Caco-2 (cell line): ENCODE measurements around the gene ZNF410. TPM values are rescaled to one million over a fixed set of nuclear protein-coding genes. Genes with fewer than 3 reads are reported as not detected.

Experiments
- BruUV-seq: library from RNA; stranded (reverse); fragments of 400-500 nt; replicated peaks from 2 replicates; lab custom pipeline; 2021; lab: Mats Ljungman, UMichigan
- CTCF ChIA-PET: fragments of 300-600 bp; sonication (Branson Sonifier 250); formaldehyde crosslinking; loops from one replicate; lab custom pipeline; 2022; ENCODE audit warnings: antibody characterized with exemption; lab: Charles Lee
- POLR2A ChIA-PET: fragments of 300-600 bp; sonication (Branson Sonifier 250); formaldehyde crosslinking; loops from one replicate; lab custom pipeline; 2022; ENCODE audit warnings: antibody characterized with exemption; lab: Charles Lee
- DNase-seq, 2 experiments: peaks; one replicate each; pipeline versions ENCODE4 v3.0.0 to v3.0.0-alpha.2; 2020 to 2022
- H3K27me3 ChIP-seq: replicated peaks from 2 replicates; pipeline ENCODE4 v1.6.0; 2011; ENCODE audit warnings: low read length; ENCODE audit not compliant: control insufficient read depth, insufficient read depth
- H3K36me3 ChIP-seq: 2 replicates; pipeline ENCODE4 v1.5.1; 2011; ENCODE audit warnings: low read length; ENCODE audit not compliant: control insufficient read depth, insufficient read depth
- H3K4me1 ChIP-seq: fragments of 250-450 bp; sonication (Bioruptor Pico); 2 replicates; pipeline ENCODE4 v1.5.1; 2020; ENCODE audit warnings: mild to moderate bottlenecking
- H3K4me3 ChIP-seq: 2 replicates; pipeline ENCODE4 v1.5.1; 2011; ENCODE audit warnings: low read depth, mild to moderate bottlenecking, control low read depth, low read length
- H3K9me3 ChIP-seq: fragments of 250-450 bp; sonication (Bioruptor Pico); 2 replicates; pipeline ENCODE4 v1.5.1; 2020; ENCODE audit warnings: mild to moderate bottlenecking, moderate library complexity
- H3K27ac Mint-ChIP-seq: one replicate; pipeline ENCODE4 v1.8.0; 2022; ENCODE audit warnings: mixed read lengths; ENCODE audit not compliant: unreplicated experiment
- H3K27me3 Mint-ChIP-seq: one replicate; pipeline ENCODE4 v1.8.0; 2022; ENCODE audit warnings: mixed read lengths; ENCODE audit not compliant: insufficient read depth, unreplicated experiment
- H3K36me3 Mint-ChIP-seq: one replicate; pipeline ENCODE4 v1.8.0; 2022; ENCODE audit warnings: mild to moderate bottlenecking, mixed read lengths; ENCODE audit not compliant: insufficient read depth, unreplicated experiment
- H3K4me1 Mint-ChIP-seq: one replicate; pipeline ENCODE4 v1.8.0; 2022; ENCODE audit warnings: low read depth, mixed read lengths; ENCODE audit not compliant: unreplicated experiment
- H3K4me3 Mint-ChIP-seq: one replicate; pipeline ENCODE4 v1.8.0; 2022; ENCODE audit warnings: mild to moderate bottlenecking, moderate library complexity, mixed read lengths; ENCODE audit not compliant: unreplicated experiment
- H3K9me3 Mint-ChIP-seq: one replicate; pipeline ENCODE4 v1.8.0; 2022; ENCODE audit warnings: mixed read lengths; ENCODE audit not compliant: unreplicated experiment
- CTCF ChIP-seq, 2 experiments: fragments of 200-600 bp in 1 of 2; IDR thresholded peaks; 1 replicate in 1 of 2; 2 replicates in 1 of 2; pipeline versions ENCODE4 v1.5.1 to v1.8.0; 2011 to 2022; ENCODE audit warnings: antibody characterized with exemption in 1 of 2, control low read depth in 1 of 2, inconsistent platforms in 1 of 2, low read depth in 1 of 2, low read length in 1 of 2, mild to moderate bottlenecking in 1 of 2, moderate library complexity in 1 of 2; ENCODE audit not compliant: insufficient read depth in 1 of 2, severe bottlenecking in 1 of 2, unreplicated experiment in 1 of 2
- intact Hi-C: fragments of 100-400 bp; cut with micrococcal nuclease; formaldehyde crosslinking; loops from one replicate; pipeline ENCODE4 v1.10.0; 2022; ENCODE audit not compliant: unreplicated experiment
- total RNA-seq: library from RNA; stranded (reverse); gene quantifications from 2 replicates; pipeline ENCODE4 v1.2.3, GENCODE V29; 2022

The ZNF410 gene
- total RNA-seq, 1 experiment from 2014 or later, result 36.8 TPM

- Mint-ChIP-seq H3K36me3 (peaks cover 29% of the 10 kb centered on the region), H3K4me3 (no peak overlapping the region), H3K9me3 (no peaks in the 10 kb centered on the region), H3K27ac (no peak overlapping the region), H3K27me3 (no peaks in the 10 kb centered on the region), H3K4me1 (no peaks in the 10 kb centered on the region)
- intact Hi-C loops, result no loop called here
- no peak for TF ChIP-seq CTCF (IDR thresholded peaks at IDR 0.05; ENCODE audit: insufficient read depth in 1 of 2, low read depth in 1 of 2, low read length in 1 of 2, severe bottlenecking in 1 of 2, unreplicated experiment in 1 of 2)
- Histone ChIP-seq H3K36me3 (no peaks in the 10 kb centered on the region; the same call in 1 of the 2 replicates), H3K9me3 (no peaks in the 10 kb centered on the region), H3K4me1 (no peaks in the 10 kb centered on the region), H3K4me3 (no peak overlapping the region), H3K27me3 (no peaks in the 10 kb centered on the region)
- ChIA-PET CTCF (interaction anchor here (1.3 kb wide), 1 partner anchor 9 kb away, joined by 4 read pairs; the partner anchor contains the start of gene PTGR2), POLR2A (interaction anchor here (1.3 kb wide), 1 partner anchor 9 kb away, joined by 4 read pairs; the partner anchor contains the start of gene PTGR2)
- BruUV-seq, result no TSS peak
- DNase-seq, result no peak
Measured at GRCh38 chr14:73861073-73861472, 25.6 kb upstream of the ZNF410 start.

GRCh38 chr14:73862480-73862879, 24.2 kb upstream of the ZNF410 start:
- no peaks in the 10 kb centered on the region; the same call in 1 of the 2 replicates for H3K36me3 ChIP-seq
- Mint-ChIP-seq H3K36me3 (peaks cover 29% of the 10 kb centered on the region), H3K27me3 (no peaks in the 10 kb centered on the region), H3K9me3 (no peaks in the 10 kb centered on the region), H3K4me3 (no peak overlapping the region), H3K27ac (no peak overlapping the region), H3K4me1 (no peaks in the 10 kb centered on the region)
- H3K4me1 ChIP-seq, result no peaks in the 10 kb centered on the region
- H3K9me3 ChIP-seq, result no peaks in the 10 kb centered on the region
- no peak for DNase-seq
- POLR2A ChIA-PET, result no interaction called here
- no peak for TF ChIP-seq CTCF (IDR thresholded peaks at IDR 0.05; ENCODE audit: insufficient read depth in 1 of 2, low read depth in 1 of 2, low read length in 1 of 2, severe bottlenecking in 1 of 2, unreplicated experiment in 1 of 2)
- CTCF ChIA-PET, result no interaction called here
- no peaks in the 10 kb centered on the region for H3K27me3 ChIP-seq
- BruUV-seq, result no TSS peak
- H3K4me3 ChIP-seq, result no peak overlapping the region
- intact Hi-C loops, result no loop called here

GRCh38 chr14:73863209-73863608, 23.4 kb upstream of the ZNF410 start:
- Histone ChIP-seq H3K27me3 (no peaks in the 10 kb centered on the region), H3K4me3 (no peak overlapping the region), H3K36me3 (no peaks in the 10 kb centered on the region; the same call in 1 of the 2 replicates), H3K4me1 (no peaks in the 10 kb centered on the region), H3K9me3 (no peaks in the 10 kb centered on the region)
- H3K4me3 Mint-ChIP-seq, result no peak overlapping the region
- no peaks in the 10 kb centered on the region for H3K27me3 Mint-ChIP-seq
- no peak for DNase-seq
- H3K9me3 Mint-ChIP-seq, result no peaks in the 10 kb centered on the region
- H3K36me3 Mint-ChIP-seq, result peaks cover 29% of the 10 kb centered on the region
- H3K27ac Mint-ChIP-seq, result no peak overlapping the region
- ChIA-PET POLR2A (no interaction called here), CTCF (no interaction called here)
- no peak for TF ChIP-seq CTCF (IDR thresholded peaks at IDR 0.05; ENCODE audit: insufficient read depth in 1 of 2, low read depth in 1 of 2, low read length in 1 of 2, severe bottlenecking in 1 of 2, unreplicated experiment in 1 of 2)
- intact Hi-C loops, result no loop called here
- BruUV-seq, result no TSS peak
- H3K4me1 Mint-ChIP-seq, result no peaks in the 10 kb centered on the region
